GM18858 (cell line): Measurements from ENCODE around the gene TNS3.

Source experiments
- ATAC-seq: cut with Tn5 transposase; IDR thresholded peaks from one replicate; pipeline ENCODE4 v1.9.1; 2021; ENCODE audit not compliant: unreplicated experiment

The TNS3 gene

DNA sequence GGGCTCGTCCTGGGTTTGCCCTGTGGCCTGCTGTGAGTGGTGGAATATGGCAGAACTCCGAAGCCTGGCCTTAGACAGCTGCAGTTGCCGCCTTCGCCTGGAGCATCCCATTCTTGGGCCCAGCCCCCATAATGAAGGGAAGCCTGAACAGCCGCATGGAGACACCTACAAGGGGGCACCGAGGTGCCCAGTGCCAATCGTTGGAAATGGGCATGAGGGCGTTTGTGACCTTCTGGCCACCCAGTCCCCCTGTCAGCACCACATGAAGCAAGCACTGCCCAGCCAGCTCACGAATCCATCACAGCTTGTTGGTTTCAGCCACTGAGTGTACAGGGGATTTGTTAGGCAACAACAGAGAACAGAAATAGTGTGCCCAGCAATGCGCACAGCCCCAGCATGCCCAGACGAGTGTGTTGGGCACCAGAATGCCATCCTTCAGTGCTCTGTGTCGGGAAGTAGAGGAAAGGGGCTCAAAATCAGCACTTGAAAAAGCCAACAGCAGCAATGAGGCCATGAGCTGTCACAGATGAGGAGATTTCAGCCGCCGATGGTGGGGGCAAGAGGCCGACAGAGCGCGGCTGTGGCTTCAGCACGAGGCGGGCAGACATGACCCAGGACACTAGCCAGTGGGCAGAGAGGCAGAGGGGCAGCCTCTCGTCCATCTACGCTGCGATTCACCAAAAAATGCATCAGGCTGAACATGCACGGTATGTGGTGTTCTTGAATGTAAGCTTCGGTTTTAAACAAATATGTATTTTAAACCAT lies 91.2 kb downstream of the TNS3 start:
- ATAC-seq, result no peak

DNA sequence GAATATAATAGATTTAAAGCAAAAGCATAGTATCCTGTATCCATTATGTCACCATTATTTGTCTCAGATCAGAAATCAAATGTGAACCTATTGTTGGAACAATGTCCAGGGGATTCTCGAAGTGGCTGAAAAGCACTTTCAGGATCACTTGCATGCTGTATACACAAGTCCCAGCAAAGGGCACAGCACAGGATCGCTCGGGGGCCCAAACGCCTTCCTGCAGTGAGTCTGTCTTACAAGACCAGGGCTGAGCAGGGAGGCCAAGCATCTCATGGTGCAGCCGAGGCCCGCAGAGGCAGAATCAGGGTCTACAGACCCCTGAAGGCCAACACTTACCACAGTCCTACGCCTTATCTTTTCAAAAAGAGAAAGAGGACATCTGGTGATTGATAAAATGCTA lies 92.3 kb downstream of the TNS3 start:
- ATAC-seq, result no peak

DNA sequence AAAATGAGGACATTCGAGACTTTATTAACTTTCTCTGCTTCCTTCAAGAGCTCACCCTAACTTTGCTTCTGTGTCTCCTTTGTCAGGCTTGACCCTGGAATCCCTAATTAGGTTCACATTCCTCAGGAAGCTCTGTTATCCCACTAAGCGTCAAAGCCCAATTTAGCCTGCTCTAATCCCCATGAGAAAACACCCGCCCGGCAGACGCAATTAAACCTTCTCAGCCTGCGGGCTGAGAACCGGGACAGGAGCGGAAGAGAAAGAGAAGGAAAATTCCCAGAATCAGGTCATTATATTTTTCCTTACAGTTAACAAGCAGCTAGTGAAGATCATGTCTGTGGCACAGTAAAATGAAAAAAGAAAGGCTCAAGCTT lies 93.0 kb downstream of the TNS3 start:
- ATAC-seq, result no peak

DNA sequence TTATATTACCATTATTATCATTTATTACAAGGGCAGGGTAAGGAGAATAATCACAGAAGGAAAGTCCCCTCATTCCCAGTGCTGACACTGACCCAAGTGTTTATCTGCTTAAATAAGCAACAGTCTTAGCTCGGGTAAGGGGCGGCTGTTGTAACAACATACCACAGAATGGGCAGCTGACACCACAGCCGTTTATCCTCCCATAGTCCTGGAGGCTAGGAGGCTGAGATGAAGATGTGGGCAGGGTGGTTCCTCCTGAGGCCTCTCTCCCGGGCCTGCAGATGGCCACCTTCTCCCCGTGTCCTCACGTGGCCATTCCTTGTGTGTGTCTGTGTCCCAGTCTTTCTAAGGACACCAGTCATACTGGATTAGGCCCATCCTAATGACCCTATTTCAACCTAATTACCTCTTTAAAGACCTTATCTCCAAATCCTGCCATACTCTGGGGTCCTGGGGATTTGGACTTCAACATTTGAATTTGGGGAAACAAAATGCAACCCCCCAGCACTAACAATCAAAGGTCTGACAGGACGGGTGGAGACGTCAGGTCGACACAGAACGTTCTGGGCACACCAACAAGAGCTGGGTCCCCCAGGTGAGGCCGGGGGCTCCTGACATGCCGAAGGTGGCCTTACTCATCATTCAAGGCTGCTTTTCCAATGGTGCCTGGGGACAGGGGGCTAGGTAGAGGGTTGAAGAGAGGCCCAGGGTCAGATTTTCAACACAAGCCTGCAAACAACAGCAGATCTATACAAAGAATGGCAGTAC lies 93.5 kb downstream of the TNS3 start:
- no peak for ATAC-seq

DNA sequence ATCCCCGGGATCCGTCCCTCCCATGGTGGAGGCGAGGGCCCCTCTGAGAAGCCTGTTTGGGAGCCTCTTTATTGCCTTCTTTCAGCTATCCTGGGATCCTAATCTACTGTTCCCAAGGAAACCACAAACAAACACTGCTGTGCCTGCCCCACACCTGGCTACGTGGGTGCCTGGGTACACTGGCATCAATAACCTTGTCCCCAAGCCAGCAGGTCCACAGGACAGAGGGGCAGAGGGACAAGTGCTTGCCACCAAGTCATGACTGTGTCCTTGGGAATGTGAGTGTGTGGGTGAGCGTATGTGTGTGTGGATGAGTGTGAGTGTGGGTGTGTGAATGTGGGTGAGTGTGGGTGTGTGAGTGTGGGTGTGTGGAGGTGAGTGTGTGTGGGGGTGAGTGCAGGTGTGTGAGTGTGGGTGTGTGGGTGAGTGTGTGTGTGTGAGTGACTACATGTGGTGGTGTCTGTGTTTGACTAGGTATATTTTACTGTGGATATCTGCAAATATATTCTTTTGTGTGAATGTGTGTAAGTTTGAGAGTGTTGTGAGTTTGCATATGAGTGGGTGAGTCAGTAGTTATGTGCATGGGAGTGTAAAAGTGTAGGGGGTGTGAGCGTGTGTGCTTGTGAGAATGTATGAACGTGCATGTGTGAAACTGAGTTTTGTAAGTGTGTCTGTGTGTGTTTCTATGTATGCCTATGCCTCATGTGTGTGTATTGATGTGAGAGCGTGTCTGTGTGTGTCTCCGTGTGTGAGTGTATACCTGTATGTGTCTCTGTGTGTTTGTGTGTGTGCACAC lies 96.1 kb downstream of the TNS3 start:
- ATAC-seq, result no peak

DNA sequence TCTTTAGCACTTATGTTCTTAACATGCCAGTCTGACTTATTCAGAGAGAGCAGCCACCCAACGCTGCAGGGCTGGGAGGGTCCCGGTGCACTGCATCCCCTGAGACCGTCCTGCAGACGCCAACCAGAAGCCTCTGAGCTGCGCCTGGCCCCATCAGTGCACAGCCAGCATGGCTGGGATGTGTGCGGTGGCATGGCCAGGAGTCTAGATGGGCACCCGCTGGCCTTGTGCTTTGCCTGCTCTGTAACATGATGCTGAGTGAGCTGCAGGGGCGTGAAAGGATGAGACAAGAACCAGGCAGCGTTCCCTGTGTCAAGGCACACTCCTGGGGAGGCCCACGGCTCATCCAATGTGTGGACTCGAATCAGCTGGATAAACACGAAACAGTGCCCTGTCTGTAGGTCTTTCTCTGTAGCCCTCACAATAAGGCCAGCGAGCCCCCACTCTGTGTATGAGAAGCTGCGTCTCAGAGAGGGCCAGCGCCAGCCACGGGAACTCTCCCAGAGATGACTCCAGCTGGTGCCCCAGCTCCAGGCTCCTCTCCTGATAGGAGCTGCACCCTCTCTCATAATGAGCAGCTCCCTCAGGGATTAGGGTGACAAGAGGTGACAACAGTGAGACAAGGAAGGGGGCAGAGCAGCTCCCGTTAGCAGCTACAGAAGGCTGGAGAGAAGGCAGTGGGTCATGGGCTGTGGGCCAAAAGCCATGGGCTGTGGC lies 96.8 kb downstream of the TNS3 start:
- ATAC-seq, result no peak

DNA sequence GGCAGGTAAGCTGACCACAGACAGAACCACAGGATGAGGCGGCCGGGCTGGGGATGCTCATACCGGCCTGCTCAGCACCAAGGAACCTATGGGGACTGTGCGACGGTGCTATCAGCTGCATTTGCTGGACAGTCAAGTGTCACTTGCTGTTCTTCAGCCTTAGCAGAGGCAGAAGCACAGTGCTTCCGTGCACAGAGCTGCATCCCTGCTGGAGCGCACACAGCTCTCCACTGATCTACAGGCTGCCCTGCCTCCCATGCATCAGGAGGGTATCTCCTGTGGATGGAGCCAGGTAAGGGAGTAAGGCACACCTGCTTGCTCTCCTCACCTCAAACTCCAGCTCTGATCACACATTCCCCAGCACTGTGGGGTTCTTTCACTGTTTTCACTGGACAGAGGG lies 97.5 kb downstream of the TNS3 start:
- ATAC-seq, result no peak

DNA sequence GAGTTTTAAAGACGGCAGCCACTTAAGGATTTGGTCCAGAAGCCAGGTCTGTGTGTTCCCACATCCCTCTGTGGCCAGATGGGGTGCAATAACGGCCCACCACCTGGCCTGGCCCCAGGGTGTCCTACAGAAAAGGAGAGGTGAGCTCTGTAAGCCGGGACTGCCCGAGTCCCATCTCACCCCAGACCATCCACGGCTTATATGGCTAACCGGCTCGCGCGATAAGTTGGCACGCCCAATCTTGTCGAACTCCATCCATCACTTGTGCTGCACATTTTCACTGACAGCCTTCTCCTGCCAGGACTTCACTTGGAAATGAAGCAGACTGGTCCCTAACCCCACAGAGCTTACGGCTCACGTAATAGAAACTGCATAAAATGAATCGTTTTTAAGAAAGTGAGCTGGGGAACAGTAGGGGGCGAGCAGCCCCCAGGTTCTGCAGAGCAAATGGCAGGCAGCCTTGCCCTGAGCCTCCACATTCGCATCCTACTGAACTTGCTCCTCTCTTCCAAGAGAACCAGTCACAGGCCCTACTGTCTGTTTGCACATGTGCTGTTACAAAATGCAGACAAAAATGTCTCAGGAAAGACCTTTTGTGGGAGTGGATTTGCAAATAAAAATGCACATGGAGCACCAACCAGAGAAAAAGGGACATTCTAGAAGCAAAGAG lies 98.2 kb downstream of the TNS3 start:
- no peak for ATAC-seq

DNA sequence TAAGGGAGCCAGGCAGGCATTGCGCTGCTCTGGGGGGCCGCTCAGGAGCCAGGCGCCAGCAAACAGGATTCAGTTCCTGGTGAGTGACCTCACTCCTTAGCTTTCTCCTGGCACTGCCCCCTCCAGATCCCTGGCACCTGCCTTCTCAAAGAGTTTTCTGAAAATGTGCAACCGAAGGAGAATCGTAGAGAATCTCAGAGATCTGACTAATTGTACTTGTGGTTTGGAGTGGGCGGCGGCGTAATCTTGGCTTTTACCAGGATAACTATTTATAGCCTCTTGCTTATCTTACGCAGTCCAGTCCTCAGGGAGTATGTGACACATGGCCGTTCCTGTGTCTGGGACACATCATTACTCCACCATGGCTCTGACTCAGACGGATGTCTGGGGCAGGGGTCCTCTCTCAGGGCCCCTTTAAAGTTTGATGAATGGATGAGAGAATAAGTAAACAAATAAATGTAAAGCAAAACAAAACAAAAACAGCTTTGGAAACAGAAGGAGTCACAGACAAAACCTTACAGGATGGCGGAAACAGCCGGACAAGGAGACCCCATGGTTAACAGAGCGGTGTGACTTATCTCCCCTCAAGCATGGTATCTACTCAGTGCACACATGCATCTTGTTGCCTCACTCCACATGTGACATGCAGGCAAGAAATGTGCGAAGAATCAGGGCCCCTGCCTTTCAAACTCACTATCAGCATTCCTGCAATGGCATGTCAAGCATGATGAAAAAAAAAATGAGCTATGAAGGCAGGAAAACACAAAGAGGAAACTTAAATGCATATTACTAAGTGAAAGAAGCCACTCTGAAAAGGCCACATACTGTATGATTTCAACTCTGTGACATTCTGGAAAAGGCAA lies 99.7 kb downstream of the TNS3 start:
- no peak for ATAC-seq

DNA sequence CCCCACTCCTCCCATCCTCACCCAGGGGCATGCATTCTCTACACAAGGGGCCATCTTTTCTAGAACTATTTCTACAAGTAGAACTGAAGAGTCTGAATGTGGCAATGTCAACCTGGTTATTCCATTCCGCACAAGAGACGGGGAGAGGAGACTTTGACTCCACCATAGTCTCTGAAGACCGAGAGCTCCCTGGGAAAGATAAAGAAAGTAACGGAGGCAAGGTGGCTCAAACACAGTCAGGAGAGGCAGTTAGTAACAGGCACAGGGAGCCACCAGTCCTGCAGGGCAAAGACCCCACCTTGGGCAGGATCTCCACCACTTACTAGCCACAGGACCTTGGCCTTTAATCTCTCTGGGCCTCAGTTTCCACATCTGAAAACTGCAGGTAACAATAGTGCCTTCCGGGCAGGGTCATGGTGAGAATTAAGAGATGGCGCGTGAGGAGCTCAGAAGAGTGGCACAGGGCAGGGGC lies 100.3 kb downstream of the TNS3 start:
- ATAC-seq, result no peak

DNA sequence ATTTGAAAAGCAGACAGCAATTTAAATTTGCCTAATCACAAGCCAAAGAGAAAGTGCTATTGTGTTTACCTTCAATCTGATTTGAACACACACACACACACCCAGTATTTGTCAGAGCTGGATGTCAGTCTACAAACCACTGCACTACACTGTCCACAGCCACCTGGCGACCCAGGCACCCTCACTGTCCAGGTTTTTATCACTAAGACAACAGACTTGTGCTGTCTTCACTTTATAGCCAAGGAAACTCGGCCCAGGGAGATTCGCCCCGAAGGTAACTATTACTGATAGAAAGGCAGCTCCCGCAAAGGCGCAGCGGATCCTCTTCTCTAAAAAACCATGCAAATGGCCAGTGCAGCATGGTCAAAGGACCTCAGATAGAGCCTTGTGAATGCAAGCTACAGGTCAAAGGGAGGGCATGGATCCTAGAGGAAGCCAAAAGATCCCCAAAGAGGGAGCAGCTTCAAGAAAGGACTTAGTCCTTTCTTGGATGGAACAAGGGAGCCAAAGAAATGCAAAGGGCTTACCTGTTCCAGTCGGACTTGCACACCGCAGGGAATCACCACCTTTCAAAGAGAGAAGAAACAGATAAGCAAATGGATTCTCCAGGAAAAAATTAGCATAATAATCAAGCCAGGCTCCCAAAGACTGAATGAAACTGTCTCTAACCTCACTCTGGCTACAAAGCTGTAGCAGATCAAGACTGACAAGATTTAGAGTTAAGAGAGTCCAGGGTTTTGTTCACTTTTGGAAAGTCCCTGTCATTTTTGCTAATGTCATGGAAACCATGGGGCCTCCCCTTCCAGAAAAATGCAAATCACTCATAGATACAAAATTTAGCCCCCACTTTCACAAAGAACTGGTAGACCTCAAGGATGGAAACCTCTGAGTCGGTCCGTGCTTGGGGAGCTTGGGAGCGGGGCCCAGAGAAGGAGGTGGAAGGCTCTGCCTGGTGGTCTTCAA lies 101.1 kb downstream of the TNS3 start:
- peak; percentile 71 for ATAC-seq

DNA sequence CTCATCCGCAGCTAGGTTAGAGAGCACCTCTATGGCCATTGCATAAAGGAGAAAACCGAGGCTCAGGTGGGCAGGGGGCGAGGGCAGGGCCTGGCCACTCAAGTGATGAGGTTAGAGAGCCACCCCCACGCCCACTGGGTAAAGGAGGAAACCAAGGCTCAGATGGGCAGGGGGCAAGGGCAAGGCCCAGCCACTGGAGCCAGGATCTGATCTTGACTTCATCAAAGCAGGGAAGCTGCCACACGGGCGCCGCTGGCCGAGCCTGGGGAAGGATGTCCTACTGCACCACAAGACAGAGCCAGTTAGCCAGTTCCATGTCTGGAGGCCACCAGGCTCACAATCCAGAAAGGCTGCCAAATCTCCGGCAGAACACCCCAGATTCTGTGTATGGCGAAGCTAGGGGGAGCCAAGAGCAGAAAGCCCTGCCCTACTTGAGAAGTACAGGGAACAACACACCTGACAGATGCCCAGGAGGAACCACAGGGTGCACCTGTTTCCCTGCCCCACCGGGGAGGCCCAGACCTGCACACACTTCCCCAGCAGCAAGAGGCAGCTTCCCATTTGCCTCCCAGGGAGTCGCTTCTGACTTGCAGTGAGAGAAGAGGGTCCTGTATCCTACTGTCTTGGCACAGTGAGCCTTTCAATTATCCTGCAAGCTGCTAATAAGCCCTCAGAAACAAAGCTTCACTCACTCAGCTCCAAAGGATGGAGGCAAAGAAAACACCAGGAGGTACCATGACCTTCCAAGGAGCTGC lies 101.9 kb downstream of the TNS3 start:
- no peak for ATAC-seq

DNA sequence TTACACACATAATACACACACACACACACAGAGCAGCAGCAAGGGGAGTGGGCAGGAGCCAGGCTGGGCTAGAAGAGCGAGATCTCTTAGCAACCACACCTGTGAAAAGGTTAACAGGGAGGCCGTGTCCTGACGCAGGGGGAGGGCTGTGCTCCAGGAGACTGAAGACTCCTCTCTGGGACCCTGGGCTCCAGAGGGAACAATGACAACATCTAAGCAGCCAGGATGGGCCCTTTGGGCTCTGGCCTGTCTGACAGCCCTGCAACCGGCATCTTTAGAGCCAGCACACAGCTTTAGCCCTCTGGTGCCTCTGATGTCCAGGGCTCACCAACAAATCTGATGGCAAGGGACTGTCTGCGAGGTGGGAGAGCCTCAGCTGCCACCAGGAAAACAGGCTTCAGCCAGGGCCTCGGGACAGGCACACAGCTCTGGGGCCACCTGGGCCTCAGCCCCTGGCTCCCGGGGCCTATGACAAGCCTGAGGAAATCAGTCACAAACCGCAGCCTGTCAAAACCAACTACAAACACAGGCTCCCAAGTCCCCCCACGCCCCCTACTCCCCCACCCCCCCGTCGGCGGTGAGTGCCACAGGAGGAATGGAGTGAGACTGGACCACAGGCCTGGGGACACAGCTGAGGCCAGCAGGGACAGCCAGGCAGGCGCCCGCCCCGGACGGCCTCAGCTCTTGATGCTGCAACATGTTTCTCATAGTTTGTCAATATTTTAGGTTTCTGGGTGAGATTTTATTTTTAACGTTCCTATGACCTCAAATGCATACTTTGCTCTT lies 102.8 kb downstream of the TNS3 start:
- no peak for ATAC-seq

DNA sequence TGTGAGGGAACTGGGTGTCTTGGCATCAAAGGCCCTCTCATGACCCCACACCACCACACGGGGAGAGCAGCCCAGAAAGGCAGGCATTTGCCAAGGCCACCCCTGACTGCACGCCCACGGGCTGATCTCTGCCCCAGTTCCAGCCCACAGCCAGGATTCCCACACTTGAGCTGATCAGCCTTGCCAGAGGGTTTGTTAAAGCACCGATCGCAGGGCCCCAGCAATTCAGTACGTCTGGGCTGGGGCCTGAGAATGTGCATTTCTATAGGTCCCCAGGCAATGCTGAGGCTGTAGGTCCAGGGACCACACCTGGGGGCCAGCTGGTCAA lies 103.9 kb downstream of the TNS3 start:
- no peak for ATAC-seq

DNA sequence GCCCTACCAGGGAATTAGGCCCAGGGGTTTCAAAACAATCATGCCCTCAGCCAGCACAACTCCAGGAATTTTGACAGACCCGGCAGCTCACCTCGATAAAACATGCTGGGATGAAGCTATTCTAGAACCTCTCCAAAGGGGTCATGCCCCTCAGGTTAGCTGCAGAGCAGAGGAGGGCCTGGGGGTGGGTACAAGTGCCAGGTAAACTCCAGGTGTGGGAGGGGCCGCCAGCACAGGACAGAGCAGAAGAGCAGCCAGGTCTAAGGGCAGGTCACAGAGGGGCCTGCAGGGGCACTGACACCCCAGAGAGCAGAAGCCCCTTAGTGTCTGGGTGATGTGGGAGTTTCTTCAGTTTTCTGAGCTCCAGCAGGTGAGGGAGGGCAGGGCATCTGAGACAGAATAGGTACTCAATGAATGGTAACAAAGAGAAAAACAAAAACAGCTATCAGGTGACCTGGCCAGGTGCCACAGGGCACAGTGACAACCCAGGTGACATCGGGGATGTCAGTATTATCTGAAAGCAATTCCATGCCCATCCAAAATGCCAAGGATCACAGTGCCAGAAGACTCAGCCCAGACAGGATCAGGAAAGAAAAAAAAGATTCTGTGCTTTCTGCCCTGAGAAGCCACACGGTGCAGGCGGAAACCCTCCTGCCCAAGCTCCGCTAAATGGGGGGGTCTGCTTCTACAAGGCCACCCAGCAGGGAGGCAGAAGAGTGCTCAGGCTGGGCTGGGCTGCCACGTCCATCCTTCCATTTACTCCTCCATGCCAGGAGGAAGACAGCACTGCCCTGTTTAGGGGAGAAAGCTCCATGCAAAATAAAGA lies 104.5 kb downstream of the TNS3 start:
- no peak for ATAC-seq

DNA sequence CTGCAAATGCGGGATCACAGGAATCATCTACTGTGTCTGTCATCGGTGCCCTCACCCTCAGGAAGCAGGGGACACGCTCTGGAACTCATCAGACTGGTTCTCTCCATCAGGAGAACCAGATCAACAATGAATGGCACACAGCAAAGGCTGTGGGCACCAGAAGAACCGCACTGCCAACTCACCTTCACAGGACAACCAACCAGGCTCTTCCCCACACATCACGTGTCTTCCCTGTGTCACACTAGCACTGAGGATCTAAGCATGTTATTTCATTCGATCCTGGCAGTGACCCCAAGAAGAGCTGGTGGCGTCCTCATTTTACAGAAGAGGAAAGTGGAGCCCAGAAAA lies 106.1 kb downstream of the TNS3 start:
- ATAC-seq, result no peak
